GM12878 (cell line): ENCODE results near the gene CREB5. TPM values are rescaled to one million over a fixed set of nuclear protein-coding genes. Genes with fewer than 3 reads are reported as not detected.

ENCODE experiments used
- ATAC-seq: fragments of 200-7000 bp; cut with Tn5 transposase; 3 replicates; pipeline ENCODE4 v1.9.1; 2020; ENCODE audit warnings: mild to moderate bottlenecking, moderate library complexity
- BruUV-seq: library from RNA; stranded (reverse); fragments of 400-500 nt; replicated peaks from 2 replicates; lab custom pipeline; 2021; lab: Mats Ljungman, UMichigan
- CTCF ChIA-PET: fragments of 300-600 bp; sonication (Branson Sonifier 250); formaldehyde crosslinking; extraction: SDS; loops from one replicate; lab custom pipeline; 2021; ENCODE audit warnings: inconsistent platforms; lab: Yijun Ruan, JAX
- POLR2A ChIA-PET: fragments of 350-600 bp; formaldehyde crosslinking; extraction: SDS; loops from one replicate; lab custom pipeline; 2021; ENCODE audit warnings: inconsistent platforms; lab: Charles Lee
- RAD21 ChIA-PET: fragments of 300-600 bp; sonication (Branson Sonifier 250); formaldehyde crosslinking; loops from one replicate; lab custom pipeline; 2023; ENCODE audit warnings: antibody characterized with exemption; ENCODE audit not compliant: unreplicated experiment; lab: Charles Lee
- SMC1A ChIA-PET: fragments of 300-600 bp; sonication (Branson Sonifier 250); formaldehyde crosslinking; loops from one replicate; lab custom pipeline; 2023; ENCODE audit not compliant: unreplicated experiment, uncharacterized antibody; lab: Charles Lee
- DNase-seq: peaks from one replicate; pipeline ENCODE4 v3.0.0-alpha.2; 2011; ENCODE audit warnings: low read depth, low spot score
- FAIRE-seq: peaks from 3 replicates; lab custom pipeline; 2011; peaks lifted over from hg19 to GRCh38; lab: Jason Lieb, UNC
- H2AFZ ChIP-seq: 2 replicates; pipeline ENCODE4 v1.6.0; 2011; ENCODE audit warnings: low read depth, low read length, control low read depth; ENCODE audit not compliant: control insufficient read depth
- H3K27ac ChIP-seq: 2 replicates; pipeline ENCODE4 v1.5.1; 2011; ENCODE audit warnings: control low read depth; ENCODE audit not compliant: control insufficient read depth, insufficient read depth
- H3K27me3 ChIP-seq, 2 experiments: replicated peaks in 1 of 2; 2 replicates each; pipeline versions ENCODE4 v1.6.0 to v1.6.1; 2011; ENCODE audit warnings: low read length in 1 of 2; ENCODE audit not compliant: control insufficient read depth in 2 of 2, insufficient read depth in 2 of 2
- H3K36me3 ChIP-seq, 2 experiments: 2 replicates each; pipeline ENCODE4 v1.5.1; 2011; ENCODE audit warnings: low read length in 1 of 2; ENCODE audit not compliant: control insufficient read depth in 2 of 2, insufficient read depth in 2 of 2
- H3K4me1 ChIP-seq: 2 replicates; pipeline ENCODE4 v1.6.1; 2011; ENCODE audit warnings: mild to moderate bottlenecking, low read length, moderate library complexity, mixed read lengths; ENCODE audit not compliant: control insufficient read depth, insufficient read depth
- H3K4me2 ChIP-seq: 2 replicates; pipeline ENCODE4 v1.6.0; 2011; ENCODE audit warnings: control low read depth; ENCODE audit not compliant: control insufficient read depth, insufficient read depth
- H3K4me3 ChIP-seq: fragments of 200-600 bp; sonication (generic); 2 replicates; pipeline ENCODE4 v1.5.1; 2016
- H3K79me2 ChIP-seq: 2 replicates; pipeline ENCODE4 v1.6.0; 2011; ENCODE audit warnings: low read length; ENCODE audit not compliant: control insufficient read depth, insufficient read depth
- H3K9ac ChIP-seq: 2 replicates; pipeline ENCODE4 v1.8.0; 2011; ENCODE audit warnings: low read length, control low read depth, mixed read lengths; ENCODE audit not compliant: control insufficient read depth, insufficient read depth
- H3K9me3 ChIP-seq: replicated peaks from 3 replicates; pipeline ENCODE4 v1.5.1; 2011; ENCODE audit warnings: mild to moderate bottlenecking, low read length; ENCODE audit not compliant: control insufficient read depth, insufficient read depth
- H4K20me1 ChIP-seq: 2 replicates; pipeline ENCODE4 v1.6.0; 2011; ENCODE audit not compliant: control insufficient read depth, insufficient read depth
- CHD2 ChIP-seq: IDR thresholded peaks from 2 replicates; pipeline ENCODE4 v1.6.1; 2011; ENCODE audit warnings: low read depth, low read length, improper control_type of control experiment, borderline replicate concordance
- CHD4 ChIP-seq: fragments of 200-600 bp; sonication (generic); IDR thresholded peaks from 2 replicates; pipeline ENCODE4 v1.6.1; 2016; ENCODE audit warnings: mild to moderate bottlenecking
- EED ChIP-seq: sonication (generic); IDR thresholded peaks from 2 replicates; pipeline ENCODE4 v1.6.1; 2016; ENCODE audit warnings: antibody characterized with exemption, low read depth
- EZH2 ChIP-seq: IDR thresholded peaks from 2 replicates; pipeline ENCODE4 v1.6.1; 2012; ENCODE audit warnings: low read depth, mild to moderate bottlenecking, control low read depth, inconsistent platforms, low read length, borderline replicate concordance; ENCODE audit not compliant: control insufficient read depth
- IKZF2 ChIP-seq, 2 experiments: fragments of 450-650 bp; IDR thresholded peaks; 2 replicates each; pipeline ENCODE4 v1.6.1; 2017; ENCODE audit warnings: mild to moderate bottlenecking in 2 of 2, moderate library complexity in 2 of 2
- MTA2 ChIP-seq: fragments of 450-650 bp; IDR thresholded peaks from 2 replicates; pipeline ENCODE4 v1.6.1; 2016; ENCODE audit warnings: low read depth, mild to moderate bottlenecking, moderate library complexity
- PML ChIP-seq: IDR thresholded peaks from 2 replicates; pipeline ENCODE4 v1.6.1; 2012; ENCODE audit warnings: low read length, inconsistent platforms
- POLR2AphosphoS2 ChIP-seq: IDR thresholded peaks from 2 replicates; pipeline ENCODE4 v1.6.1; 2011; ENCODE audit warnings: low read depth, mild to moderate bottlenecking, low read length, improper control_type of control experiment, moderate library complexity
- RFX5 ChIP-seq: IDR thresholded peaks from 2 replicates; pipeline ENCODE4 v1.6.1; 2011; ENCODE audit warnings: low read depth, low read length, improper control_type of control experiment
- SPI1 ChIP-seq: IDR thresholded peaks from 2 replicates; pipeline ENCODE4 v1.6.1; 2011; ENCODE audit warnings: low read depth, mild to moderate bottlenecking, low read length, moderate library complexity, borderline replicate concordance; ENCODE audit not compliant: insufficient read depth
- SUPT20H ChIP-seq: IDR thresholded peaks from 2 replicates; pipeline ENCODE4 v1.6.1; 2011; ENCODE audit warnings: low read depth, mild to moderate bottlenecking, low read length, moderate library complexity, borderline replicate concordance; ENCODE audit not compliant: control insufficient read depth
- WGBS: methylation state at CpG from one replicate; pipeline ENCODE4 v1.1.6; 2016; ENCODE audit warnings: low lambda C conversion rate; ENCODE audit not compliant: insufficient replicate concordance, insufficient coverage; ENCODE audit errors: missing lambda C conversion rate; 5-methylcytosine and 5-hydroxymethylcytosine counted together
- in situ Hi-C: fragments of 300-500 bp; cut with MboI; formaldehyde crosslinking; loops from 9 replicates; pipeline ENCODE4 v1.14.3; 2018; ENCODE audit warnings: mixed read lengths
- intact Hi-C: fragments of 100-400 bp; cut with micrococcal nuclease; formaldehyde crosslinking; loops from one replicate; pipeline ENCODE4 v1.14.2; 2022; ENCODE audit not compliant: unreplicated experiment
- polyA plus RNA-seq, 11 experiments: library from polyadenylated mRNA; depleted of rRNA in 4 of 11; unstranded in 6 of 11; stranded (reverse) in 5 of 11; fragments of >200 nt; fragmentation: Nextera tagmentation in 4 of 11; fragmentation: Illumina TruSeq in 1 of 11; extraction: Ambion mirVana in 4 of 11; extraction: Trizol in 1 of 11; gene quantifications; 1 replicate in 1 of 11; 2 replicates in 10 of 11; pipeline versions ENCODE4 v1.2.1 to v1.2.3, GENCODE V29; 2011 to 2016; ENCODE audit warnings: inconsistent platforms in 2 of 11, missing spikeins in 2 of 11, low read depth in 1 of 11
- total RNA-seq, 4 experiments: library from RNA; depleted of rRNA in 3 of 4; stranded (reverse); fragments of >200 nt in 3 of 4; fragmentation: Illumina TruSeq in 1 of 4; extraction: Trizol in 1 of 4; gene quantifications; 2 replicates each; pipeline versions ENCODE4 v1.2.1 to v1.2.3, GENCODE V29; 2013 to 2021
- TF ChIP-seq, protein P1 (sequence below): IDR thresholded peaks from 2 replicates; pipeline ENCODE4 v1.6.1; 2012; ENCODE audit warnings: improper control_type of control experiment, low read depth, low read length; ENCODE audit not compliant: insufficient replicate concordance
- TF ChIP-seq, protein P2 (sequence below): fragments of 450-650 bp; IDR thresholded peaks from 2 replicates; pipeline ENCODE4 v1.6.1; 2016; ENCODE audit warnings: mild to moderate bottlenecking
- TF ChIP-seq, protein P3 (sequence below): fragments of 450-650 bp; IDR thresholded peaks from 2 replicates; pipeline ENCODE4 v1.6.1; 2017; ENCODE audit warnings: mild to moderate bottlenecking

CREB5 gene
- total and polyA plus RNA-seq, 10 of the 15 experiments (the other 5 are each of a cell fraction or from before 2014, with no cell fraction given) = 12.9 to 74.1 (median 53.0) TPM

DNA sequence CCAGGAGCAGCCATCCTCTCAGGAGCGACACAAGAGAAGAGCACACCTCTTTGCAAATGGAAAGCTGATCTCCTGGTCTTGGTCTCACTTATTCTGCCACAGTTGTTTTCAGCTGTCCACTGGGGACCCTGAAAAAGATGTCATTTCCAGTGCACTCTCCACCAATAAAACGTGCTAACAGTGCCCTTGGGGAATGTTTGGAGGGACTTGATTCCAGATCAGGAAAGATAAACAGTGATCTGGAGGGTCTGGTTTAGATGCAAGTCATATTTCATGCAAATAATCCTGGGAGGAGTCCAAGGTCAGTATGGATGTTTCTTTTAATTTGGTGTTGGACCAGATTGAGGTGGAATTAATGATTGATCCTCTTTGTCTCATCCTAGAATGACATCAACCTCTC lies 185.0 kb downstream of the CREB5 start:
- FAIRE-seq (no peak), ATAC-seq (no peak), DNase-seq (no peak)
- CTCF ChIA-PET = interaction anchor here (1.5 kb wide), 1 partner anchor 24 kb away, joined by 3 read pairs; no protein-coding TSS in a partner anchor
- Histone ChIP-seq H3K27ac (no peak overlapping the region), H3K9ac (no peak overlapping the region), H3K9me3 (no peaks in the 10 kb centered on the region; the same call in 2 of the 3 replicates), H3K36me3 (peaks cover 0 to 2% of the 10 kb centered on the region in 2 experiments; a peak in 2 of 4 replicates), H3K4me3 (no peak overlapping the region), H3K79me2 (no peaks in the 10 kb centered on the region), H4K20me1 (no peaks in the 10 kb centered on the region; the same call in 1 of the 2 replicates), H3K4me1 (no peaks in the 10 kb centered on the region), H2AFZ (no peak overlapping the region), H3K27me3 (no peaks in the 10 kb centered on the region), H3K4me2 (no peak overlapping the region)
- no TSS peak for BruUV-seq
- in situ Hi-C loops = no loop called here
- WGBS = 27% methylated on average over 2 of the region's 2 CpGs
- TF ChIP-seq EED (no peak), SPI1 (no peak), IKZF2 (IDR thresholded peaks at IDR 0.05) (no peak), RFX5 (no peak), EZH2 (no peak), PML (no peak), POLR2AphosphoS2 (no peak), CHD4 (no peak), SUPT20H (no peak), CHD2 (no peak), MTA2 (no peak)
- TF ChIP-seq, protein P1, sequence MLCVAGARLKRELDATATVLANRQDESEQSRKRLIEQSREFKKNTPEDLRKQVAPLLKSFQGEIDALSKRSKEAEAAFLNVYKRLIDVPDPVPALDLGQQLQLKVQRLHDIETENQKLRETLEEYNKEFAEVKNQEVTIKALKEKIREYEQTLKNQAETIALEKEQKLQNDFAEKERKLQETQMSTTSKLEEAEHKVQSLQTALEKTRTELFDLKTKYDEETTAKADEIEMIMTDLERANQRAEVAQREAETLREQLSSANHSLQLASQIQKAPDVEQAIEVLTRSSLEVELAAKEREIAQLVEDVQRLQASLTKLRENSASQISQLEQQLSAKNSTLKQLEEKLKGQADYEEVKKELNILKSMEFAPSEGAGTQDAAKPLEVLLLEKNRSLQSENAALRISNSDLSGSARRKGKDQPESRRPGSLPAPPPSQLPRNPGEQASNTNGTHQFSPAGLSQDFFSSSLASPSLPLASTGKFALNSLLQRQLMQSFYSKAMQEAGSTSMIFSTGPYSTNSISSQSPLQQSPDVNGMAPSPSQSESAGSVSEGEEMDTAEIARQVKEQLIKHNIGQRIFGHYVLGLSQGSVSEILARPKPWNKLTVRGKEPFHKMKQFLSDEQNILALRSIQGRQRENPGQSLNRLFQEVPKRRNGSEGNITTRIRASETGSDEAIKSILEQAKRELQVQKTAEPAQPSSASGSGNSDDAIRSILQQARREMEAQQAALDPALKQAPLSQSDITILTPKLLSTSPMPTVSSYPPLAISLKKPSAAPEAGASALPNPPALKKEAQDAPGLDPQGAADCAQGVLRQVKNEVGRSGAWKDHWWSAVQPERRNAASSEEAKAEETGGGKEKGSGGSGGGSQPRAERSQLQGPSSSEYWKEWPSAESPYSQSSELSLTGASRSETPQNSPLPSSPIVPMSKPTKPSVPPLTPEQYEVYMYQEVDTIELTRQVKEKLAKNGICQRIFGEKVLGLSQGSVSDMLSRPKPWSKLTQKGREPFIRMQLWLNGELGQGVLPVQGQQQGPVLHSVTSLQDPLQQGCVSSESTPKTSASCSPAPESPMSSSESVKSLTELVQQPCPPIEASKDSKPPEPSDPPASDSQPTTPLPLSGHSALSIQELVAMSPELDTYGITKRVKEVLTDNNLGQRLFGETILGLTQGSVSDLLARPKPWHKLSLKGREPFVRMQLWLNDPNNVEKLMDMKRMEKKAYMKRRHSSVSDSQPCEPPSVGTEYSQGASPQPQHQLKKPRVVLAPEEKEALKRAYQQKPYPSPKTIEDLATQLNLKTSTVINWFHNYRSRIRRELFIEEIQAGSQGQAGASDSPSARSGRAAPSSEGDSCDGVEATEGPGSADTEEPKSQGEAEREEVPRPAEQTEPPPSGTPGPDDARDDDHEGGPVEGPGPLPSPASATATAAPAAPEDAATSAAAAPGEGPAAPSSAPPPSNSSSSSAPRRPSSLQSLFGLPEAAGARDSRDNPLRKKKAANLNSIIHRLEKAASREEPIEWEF = no peak
- TF ChIP-seq, protein P2, sequence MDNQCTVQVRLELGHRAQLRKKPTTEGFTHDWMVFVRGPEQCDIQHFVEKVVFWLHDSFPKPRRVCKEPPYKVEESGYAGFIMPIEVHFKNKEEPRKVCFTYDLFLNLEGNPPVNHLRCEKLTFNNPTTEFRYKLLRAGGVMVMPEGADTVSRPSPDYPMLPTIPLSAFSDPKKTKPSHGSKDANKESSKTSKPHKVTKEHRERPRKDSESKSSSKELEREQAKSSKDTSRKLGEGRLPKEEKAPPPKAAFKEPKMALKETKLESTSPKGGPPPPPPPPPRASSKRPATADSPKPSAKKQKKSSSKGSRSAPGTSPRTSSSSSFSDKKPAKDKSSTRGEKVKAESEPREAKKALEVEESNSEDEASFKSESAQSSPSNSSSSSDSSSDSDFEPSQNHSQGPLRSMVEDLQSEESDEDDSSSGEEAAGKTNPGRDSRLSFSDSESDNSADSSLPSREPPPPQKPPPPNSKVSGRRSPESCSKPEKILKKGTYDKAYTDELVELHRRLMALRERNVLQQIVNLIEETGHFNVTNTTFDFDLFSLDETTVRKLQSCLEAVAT = no peak
- TF ChIP-seq, protein P3, sequence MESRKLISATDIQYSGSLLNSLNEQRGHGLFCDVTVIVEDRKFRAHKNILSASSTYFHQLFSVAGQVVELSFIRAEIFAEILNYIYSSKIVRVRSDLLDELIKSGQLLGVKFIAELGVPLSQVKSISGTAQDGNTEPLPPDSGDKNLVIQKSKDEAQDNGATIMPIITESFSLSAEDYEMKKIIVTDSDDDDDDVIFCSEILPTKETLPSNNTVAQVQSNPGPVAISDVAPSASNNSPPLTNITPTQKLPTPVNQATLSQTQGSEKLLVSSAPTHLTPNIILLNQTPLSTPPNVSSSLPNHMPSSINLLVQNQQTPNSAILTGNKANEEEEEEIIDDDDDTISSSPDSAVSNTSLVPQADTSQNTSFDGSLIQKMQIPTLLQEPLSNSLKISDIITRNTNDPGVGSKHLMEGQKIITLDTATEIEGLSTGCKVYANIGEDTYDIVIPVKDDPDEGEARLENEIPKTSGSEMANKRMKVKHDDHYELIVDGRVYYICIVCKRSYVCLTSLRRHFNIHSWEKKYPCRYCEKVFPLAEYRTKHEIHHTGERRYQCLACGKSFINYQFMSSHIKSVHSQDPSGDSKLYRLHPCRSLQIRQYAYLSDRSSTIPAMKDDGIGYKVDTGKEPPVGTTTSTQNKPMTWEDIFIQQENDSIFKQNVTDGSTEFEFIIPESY = no peak
- intact Hi-C loops = no loop called here
- POLR2A ChIA-PET = interaction anchor here (0.8 to 2.3 kb wide), 3 partner anchors 17 to 66 kb away, joined by 3 to 6 read pairs (median 3); no protein-coding TSS in a partner anchor
- RAD21 ChIA-PET = interaction anchor here (1.1 to 2.2 kb wide), 3 partner anchors 13 to 20 kb away, joined by 3 to 8 read pairs (median 3); no protein-coding TSS in a partner anchor
- SMC1A ChIA-PET = interaction anchor here (0.7 to 8.7 kb wide), 7 partner anchors 9 to 22 kb away, joined by 3 to 103 read pairs (median 7); no protein-coding TSS in a partner anchor
